Measurements from ENCODE around the gene CERK.

DNA sequence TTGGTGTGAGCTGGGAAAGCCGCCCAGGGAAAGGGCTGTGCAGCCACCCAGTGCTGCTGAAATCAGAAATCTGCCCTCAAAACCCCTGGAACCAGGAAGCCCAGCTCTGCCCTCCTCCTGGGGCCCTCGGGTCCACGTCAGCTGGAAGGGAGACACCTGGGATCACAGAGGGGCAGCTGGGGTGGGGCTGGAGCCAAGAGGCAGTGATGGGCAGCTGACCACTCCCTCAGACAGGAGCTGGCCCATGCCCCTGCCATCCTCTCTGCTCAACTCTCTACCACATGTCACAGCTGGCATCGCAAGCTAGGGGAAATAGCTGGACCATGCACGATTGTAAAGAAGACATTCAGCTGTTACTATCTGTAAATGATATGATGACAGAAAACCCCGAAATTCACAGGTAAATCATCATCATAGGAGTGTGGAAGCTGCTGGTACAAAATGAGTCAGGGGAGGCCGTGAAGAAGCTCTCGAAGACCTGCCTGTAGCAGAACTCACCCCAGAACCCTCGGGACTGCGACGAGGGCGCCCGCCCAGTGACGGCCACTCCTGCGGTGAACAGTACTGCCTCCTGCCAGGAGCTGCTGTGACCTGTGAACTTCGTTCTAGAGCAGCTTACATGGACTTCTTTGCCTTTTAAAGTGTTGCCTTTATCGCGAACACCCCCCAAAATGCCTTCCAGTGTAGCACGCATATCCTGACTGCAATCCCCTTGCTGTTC is 55.9 kb downstream of the CERK start:
- TF ChIP-seq, protein P1, sequence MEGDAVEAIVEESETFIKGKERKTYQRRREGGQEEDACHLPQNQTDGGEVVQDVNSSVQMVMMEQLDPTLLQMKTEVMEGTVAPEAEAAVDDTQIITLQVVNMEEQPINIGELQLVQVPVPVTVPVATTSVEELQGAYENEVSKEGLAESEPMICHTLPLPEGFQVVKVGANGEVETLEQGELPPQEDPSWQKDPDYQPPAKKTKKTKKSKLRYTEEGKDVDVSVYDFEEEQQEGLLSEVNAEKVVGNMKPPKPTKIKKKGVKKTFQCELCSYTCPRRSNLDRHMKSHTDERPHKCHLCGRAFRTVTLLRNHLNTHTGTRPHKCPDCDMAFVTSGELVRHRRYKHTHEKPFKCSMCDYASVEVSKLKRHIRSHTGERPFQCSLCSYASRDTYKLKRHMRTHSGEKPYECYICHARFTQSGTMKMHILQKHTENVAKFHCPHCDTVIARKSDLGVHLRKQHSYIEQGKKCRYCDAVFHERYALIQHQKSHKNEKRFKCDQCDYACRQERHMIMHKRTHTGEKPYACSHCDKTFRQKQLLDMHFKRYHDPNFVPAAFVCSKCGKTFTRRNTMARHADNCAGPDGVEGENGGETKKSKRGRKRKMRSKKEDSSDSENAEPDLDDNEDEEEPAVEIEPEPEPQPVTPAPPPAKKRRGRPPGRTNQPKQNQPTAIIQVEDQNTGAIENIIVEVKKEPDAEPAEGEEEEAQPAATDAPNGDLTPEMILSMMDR (IDR thresholded peaks at IDR 0.05), result no peak
- TF ChIP-seq POLR2AphosphoS5 (IDR thresholded peaks at IDR 0.05) (no peak), POLR2A (IDR thresholded peaks at IDR 0.05) (no peak)
